Measurements from ENCODE around the gene CAPN15. TPM values are rescaled to one million over a fixed set of nuclear protein-coding genes. Genes with fewer than 3 reads are reported as not detected.
A peak's percentile ranks its signal among the peaks of the same experiment; 100 is the strongest.

Gene CAPN15
- total RNA-seq, 1 donor from 2014 or later: 38.7 TPM

GRCh38 chr16:553601-554296, 26.2 kb downstream of the CAPN15 start:
- Mint-ChIP-seq H3K9me3 (ENCODE audit: unreplicated experiment) (no peaks in the 10 kb centered on the region), H3K36me3 (ENCODE audit: low read depth, unreplicated experiment) (no peaks in the 10 kb centered on the region), H3K27me3 (ENCODE audit: low read depth, unreplicated experiment) (peaks cover 3% of the 10 kb centered on the region), H3K4me1 (ENCODE audit: low read depth, unreplicated experiment) (peaks cover 2% of the 10 kb centered on the region), H3K4me3 (ENCODE audit: unreplicated experiment) (no peak overlapping the region), H3K27ac (ENCODE audit: unreplicated experiment) (no peak overlapping the region)
- Histone ChIP-seq H4K20me1 (ENCODE audit: insufficient read depth, low read length) (peaks cover 9% of the 10 kb centered on the region), H3K27ac (ENCODE audit: low read depth, low read length) (no peak overlapping the region), H2AFZ (ENCODE audit: low read depth, low read length) (no peak overlapping the region), H3K4me1 (ENCODE audit: insufficient read depth, low read length) (peaks cover 16% of the 10 kb centered on the region), H3K4me2 (ENCODE audit: low read length) (no peak overlapping the region), H3K27me3 (ENCODE audit: insufficient read depth, low read length) (no peaks in the 10 kb centered on the region), H3K9ac (ENCODE audit: low read length) (no peak overlapping the region), H3K9me3 (ENCODE audit: insufficient read depth, low read depth, low read length) (no peaks in the 10 kb centered on the region), H3K4me3 (ENCODE audit: insufficient read depth, low read depth, low read length) (no peak overlapping the region), H3K36me3 (ENCODE audit: insufficient read depth, low read length) (no peaks in the 10 kb centered on the region), H3K79me2 (ENCODE audit: insufficient read depth, low read length) (no peaks in the 10 kb centered on the region)
- FAIRE-seq (no peak), DNase-seq (ENCODE audit: low read depth) (no peak)
- TF ChIP-seq CTCF (IDR thresholded peaks at IDR 0.05; ENCODE audit: insufficient read depth, low read depth, low read length) (no peak), EZH2 (IDR thresholded peaks at IDR 0.05; ENCODE audit: insufficient read depth, low read length) (no peak)

GRCh38 chr16:554297-554621, 26.7 kb downstream of the CAPN15 start:
- Histone ChIP-seq H3K9ac (ENCODE audit: low read length) (peak overlapping the region; percentile 14), H3K27me3 (ENCODE audit: insufficient read depth, low read length) (peaks cover 3% of the 10 kb centered on the region), H4K20me1 (ENCODE audit: insufficient read depth, low read length) (peaks cover 8% of the 10 kb centered on the region), H2AFZ (ENCODE audit: low read depth, low read length) (no peak overlapping the region), H3K4me1 (ENCODE audit: insufficient read depth, low read length) (peaks cover 16% of the 10 kb centered on the region), H3K27ac (ENCODE audit: low read depth, low read length) (no peak overlapping the region), H3K4me2 (ENCODE audit: low read length) (peak overlapping the region; percentile 71), H3K4me3 (ENCODE audit: insufficient read depth, low read depth, low read length) (no peak overlapping the region), H3K36me3 (ENCODE audit: insufficient read depth, low read length) (no peaks in the 10 kb centered on the region), H3K79me2 (ENCODE audit: insufficient read depth, low read length) (no peaks in the 10 kb centered on the region), H3K9me3 (ENCODE audit: insufficient read depth, low read depth, low read length) (no peaks in the 10 kb centered on the region)
- FAIRE-seq (no peak), DNase-seq (ENCODE audit: low read depth) (no peak)
- Mint-ChIP-seq H3K9me3 (ENCODE audit: unreplicated experiment) (no peaks in the 10 kb centered on the region), H3K27me3 (ENCODE audit: low read depth, unreplicated experiment) (peaks cover 3% of the 10 kb centered on the region), H3K4me1 (ENCODE audit: low read depth, unreplicated experiment) (peaks cover 2% of the 10 kb centered on the region), H3K36me3 (ENCODE audit: low read depth, unreplicated experiment) (no peaks in the 10 kb centered on the region), H3K4me3 (ENCODE audit: unreplicated experiment) (no peak overlapping the region), H3K27ac (ENCODE audit: unreplicated experiment) (no peak overlapping the region)
- TF ChIP-seq EZH2 (IDR thresholded peaks at IDR 0.05; ENCODE audit: insufficient read depth, low read length): no peak
- no peak for TF ChIP-seq CTCF (IDR thresholded peaks at IDR 0.05; ENCODE audit: insufficient read depth, low read depth, low read length)

GRCh38 chr16:554640-555365, 27.3 kb downstream of the CAPN15 start:
- DNase-seq (ENCODE audit: low read depth): peak; percentile 52
- no peak for FAIRE-seq
- no peaks in the 10 kb centered on the region for H3K79me2 ChIP-seq (ENCODE audit: insufficient read depth, low read length)
- Mint-ChIP-seq H3K4me1 (ENCODE audit: low read depth, unreplicated experiment) (peaks cover 2% of the 10 kb centered on the region), H3K27ac (ENCODE audit: unreplicated experiment) (no peak overlapping the region), H3K27me3 (ENCODE audit: low read depth, unreplicated experiment) (peaks cover 3% of the 10 kb centered on the region), H3K4me3 (ENCODE audit: unreplicated experiment) (no peak overlapping the region), H3K9me3 (ENCODE audit: unreplicated experiment) (no peaks in the 10 kb centered on the region), H3K36me3 (ENCODE audit: low read depth, unreplicated experiment) (no peaks in the 10 kb centered on the region)
- H3K9ac ChIP-seq (ENCODE audit: low read length): peak overlapping the region; percentile 14
- H3K27me3 ChIP-seq (ENCODE audit: insufficient read depth, low read length): peaks cover 9% of the 10 kb centered on the region
- no peak overlapping the region for H3K4me3 ChIP-seq (ENCODE audit: insufficient read depth, low read depth, low read length)
- TF ChIP-seq CTCF (IDR thresholded peaks at IDR 0.05; ENCODE audit: insufficient read depth, low read depth, low read length) (no peak), EZH2 (IDR thresholded peaks at IDR 0.05; ENCODE audit: insufficient read depth, low read length) (no peak)
- peak overlapping the region; percentile 71 for H3K4me2 ChIP-seq (ENCODE audit: low read length)
- no peak overlapping the region for H2AFZ ChIP-seq (ENCODE audit: low read depth, low read length)
- no peaks in the 10 kb centered on the region for H3K36me3 ChIP-seq (ENCODE audit: insufficient read depth, low read length)
- peaks cover 8% of the 10 kb centered on the region for H4K20me1 ChIP-seq (ENCODE audit: insufficient read depth, low read length)
- H3K9me3 ChIP-seq (ENCODE audit: insufficient read depth, low read depth, low read length): no peaks in the 10 kb centered on the region
- peaks cover 16% of the 10 kb centered on the region for H3K4me1 ChIP-seq (ENCODE audit: insufficient read depth, low read length)
- no peak overlapping the region for H3K27ac ChIP-seq (ENCODE audit: low read depth, low read length)
